Activated CD8-positive, alpha-beta memory T cell treated with anti-CD3 and anti-CD28 coated beads for 36 hours (primary cell): ENCODE measurements around the gene ASPG. TPM values are rescaled to one million over a fixed set of nuclear protein-coding genes. Genes with fewer than 3 reads are reported as not detected.

ENCODE experiments used
- CTCF ChIA-PET: fragments of 350-600 bp; sonication (Branson Sonifier 250); formaldehyde crosslinking; loops from one replicate; lab custom pipeline; 2021; ENCODE audit warnings: antibody characterized with exemption; lab: Charles Lee
- POLR2A ChIA-PET: fragments of 350-600 bp; sonication (Branson Sonifier 250); formaldehyde crosslinking; loops from one replicate; lab custom pipeline; 2021; ENCODE audit warnings: antibody characterized with exemption; lab: Charles Lee
- total RNA-seq, 2 experiments: library from RNA; stranded (reverse); gene quantifications; one replicate each; pipeline ENCODE4 v1.2.3, GENCODE V29; 2021

Gene ASPG
- total RNA-seq, 2 experiments from 2014 or later, result not detected

DNA sequence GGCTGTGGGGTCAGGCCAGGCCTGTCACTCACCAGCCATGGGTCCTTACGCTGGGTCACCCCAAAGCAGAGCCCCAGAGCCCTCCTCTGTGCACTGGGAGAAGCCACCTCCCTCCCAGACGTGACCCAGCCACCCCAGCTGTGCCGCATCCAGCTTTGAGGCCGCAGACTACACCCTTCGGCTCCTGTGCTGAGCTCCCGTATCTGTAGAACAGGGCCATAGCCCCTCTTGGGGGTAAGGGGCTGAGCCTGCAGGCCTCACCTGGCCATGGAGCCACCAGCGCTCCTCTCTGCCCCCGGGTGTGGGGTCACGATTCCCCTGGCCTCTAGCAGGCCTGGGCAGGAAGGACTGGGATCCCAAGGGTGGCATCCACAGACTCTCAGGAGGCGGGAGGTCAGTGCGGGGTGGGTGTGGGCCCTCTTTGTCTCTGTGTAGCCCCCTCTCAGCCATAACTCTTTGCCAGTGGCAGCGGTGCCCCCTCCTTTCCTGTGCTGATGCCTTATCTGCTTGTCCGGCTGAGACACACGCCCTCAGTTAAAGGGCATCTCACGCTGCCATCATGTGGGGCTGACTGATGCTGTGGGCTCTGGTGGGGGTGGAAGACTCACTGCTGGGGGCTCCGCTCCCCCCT lies 16.3 kb downstream of the ASPG start:
- POLR2A ChIA-PET, result no interaction called here
- CTCF ChIA-PET, result no interaction called here

GRCh38 chr14:104102282-104102914 lies 16.9 kb downstream of the ASPG start:
- CTCF ChIA-PET, result no interaction called here
- POLR2A ChIA-PET, result no interaction called here

DNA sequence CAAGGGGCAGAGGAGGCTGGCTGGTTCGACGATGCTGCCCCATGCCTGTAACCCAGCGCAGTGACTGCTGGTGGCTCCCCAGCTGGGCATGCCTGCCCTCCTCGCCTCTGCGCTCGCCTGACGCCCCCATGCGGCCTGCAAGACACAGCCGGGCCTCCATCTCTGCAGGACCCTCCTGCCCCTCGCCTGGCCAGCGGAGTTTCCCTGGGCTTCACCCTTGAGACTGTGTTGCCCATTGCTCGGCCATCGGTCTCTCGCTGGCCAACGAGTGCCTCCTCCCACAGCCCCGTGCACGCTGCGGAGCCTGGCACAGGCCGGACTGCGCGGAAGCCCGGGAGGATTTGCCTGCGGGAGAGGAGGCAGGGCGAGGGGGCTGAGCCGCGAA lies 17.6 kb downstream of the ASPG start:
- POLR2A ChIA-PET, result no interaction called here
- CTCF ChIA-PET, result no interaction called here

DNA sequence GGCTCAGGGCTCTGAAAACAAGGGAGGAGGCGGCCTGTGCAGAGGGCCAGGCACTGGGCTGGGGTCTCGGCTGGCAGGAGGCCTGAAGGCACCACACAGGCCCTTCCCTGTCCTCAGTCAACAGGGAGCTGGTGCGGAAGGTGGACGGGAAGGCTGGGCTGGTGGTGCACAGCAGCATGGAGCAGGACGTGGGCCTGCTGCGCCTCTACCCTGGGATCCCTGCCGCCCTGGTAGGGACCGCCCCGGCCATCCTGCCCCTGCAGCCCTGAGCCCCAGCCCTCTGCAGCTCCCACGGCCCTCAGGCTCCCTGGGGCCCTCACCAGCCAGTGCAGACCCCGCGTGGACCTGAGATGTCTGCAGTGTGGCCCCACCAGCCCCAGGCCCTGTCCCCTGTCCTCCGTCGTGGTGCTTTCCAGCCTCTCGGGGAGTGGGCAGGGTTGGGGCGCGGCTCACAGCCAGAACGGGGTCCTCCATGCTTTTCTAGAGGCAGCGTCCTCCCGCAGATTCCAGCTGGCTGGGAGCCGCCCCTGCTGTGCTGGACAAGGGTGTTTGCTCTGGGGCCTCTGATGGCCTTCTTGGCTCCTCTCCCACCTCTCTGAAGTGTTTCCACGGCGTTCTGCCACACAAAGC lies 18.1 kb downstream of the ASPG start:
- POLR2A ChIA-PET, result no interaction called here
- CTCF ChIA-PET, result no interaction called here

GRCh38 chr14:104104076-104104901 lies 18.8 kb downstream of the ASPG start:
- ChIA-PET CTCF (no interaction called here), POLR2A (no interaction called here)

DNA sequence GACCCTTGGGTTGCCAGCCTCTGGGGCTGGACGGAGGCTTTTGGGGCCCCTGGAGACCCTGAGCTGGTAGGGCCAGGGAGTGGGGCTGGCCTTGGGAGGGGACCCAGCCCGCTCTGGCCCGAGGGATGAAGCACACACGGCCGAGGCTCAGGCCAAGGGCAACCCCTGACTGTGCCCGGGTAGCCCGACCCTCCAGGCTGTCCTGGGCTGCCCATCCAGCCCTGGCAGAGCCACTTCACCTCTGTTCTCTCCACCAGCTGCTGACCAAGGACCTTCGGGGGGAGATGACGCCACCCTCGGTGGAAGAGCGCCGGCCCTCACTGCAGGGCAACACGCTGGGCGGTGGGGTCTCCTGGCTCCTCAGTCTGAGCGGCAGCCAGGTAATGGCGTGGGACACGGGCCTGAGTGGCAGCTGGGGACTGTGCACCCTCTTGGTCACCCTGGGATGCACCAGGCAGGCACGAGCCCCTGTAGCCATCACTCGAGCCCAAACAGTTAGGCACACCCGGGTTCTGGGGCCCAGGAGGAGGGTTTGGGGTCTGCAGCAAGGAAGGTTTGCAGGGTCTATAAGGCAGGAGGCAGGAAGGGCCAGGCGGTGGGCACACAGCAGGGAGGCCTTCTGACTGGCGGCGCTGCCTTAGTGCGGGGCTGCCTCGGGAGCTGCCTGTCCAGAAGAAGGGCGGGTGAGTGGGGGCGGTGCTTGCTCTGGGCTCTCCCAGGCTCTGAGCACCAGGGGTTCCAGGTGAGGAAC lies 19.7 kb downstream of the ASPG start:
- ChIA-PET POLR2A (no interaction called here), CTCF (no interaction called here)

DNA sequence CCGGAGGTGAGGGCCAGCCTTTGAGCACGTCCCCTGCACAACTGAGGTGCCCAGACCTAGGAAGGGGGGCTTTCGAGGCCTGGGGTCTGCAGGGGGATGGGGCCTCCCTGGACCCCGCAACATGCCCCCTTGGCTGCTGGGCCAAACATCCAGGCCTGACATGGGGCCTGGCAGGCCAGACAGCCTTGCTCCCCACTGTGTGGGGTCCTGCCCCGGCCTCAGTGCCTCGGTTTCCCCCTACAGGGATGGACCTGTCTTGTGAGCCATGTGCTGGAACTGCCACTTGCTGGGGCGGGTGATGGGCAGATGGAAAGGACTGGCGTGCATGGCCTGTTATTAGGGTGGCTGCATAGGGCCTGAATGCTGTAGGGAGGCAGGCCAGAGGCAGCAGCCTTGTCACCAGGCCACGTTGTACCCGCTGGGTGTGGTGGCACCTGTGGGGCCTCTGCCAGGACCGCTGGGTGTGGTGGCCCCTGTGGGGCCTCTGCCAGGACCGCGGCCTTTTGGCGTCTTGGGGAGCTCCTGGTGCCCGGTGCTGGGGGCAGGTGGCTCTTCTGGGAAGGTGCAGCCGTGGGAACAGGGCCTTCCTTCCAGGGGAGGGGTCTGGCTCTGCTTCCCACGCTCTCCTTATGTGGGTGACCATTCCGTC lies 20.4 kb downstream of the ASPG start:
- CTCF ChIA-PET, result no interaction called here

GRCh38 chr14:104106471-104106991 lies 21.0 kb downstream of the ASPG start:
- POLR2A ChIA-PET, result no interaction called here

More for the DNA sequence above, 20.4 kb downstream of the ASPG start:
- POLR2A ChIA-PET, result no interaction called here

DNA sequence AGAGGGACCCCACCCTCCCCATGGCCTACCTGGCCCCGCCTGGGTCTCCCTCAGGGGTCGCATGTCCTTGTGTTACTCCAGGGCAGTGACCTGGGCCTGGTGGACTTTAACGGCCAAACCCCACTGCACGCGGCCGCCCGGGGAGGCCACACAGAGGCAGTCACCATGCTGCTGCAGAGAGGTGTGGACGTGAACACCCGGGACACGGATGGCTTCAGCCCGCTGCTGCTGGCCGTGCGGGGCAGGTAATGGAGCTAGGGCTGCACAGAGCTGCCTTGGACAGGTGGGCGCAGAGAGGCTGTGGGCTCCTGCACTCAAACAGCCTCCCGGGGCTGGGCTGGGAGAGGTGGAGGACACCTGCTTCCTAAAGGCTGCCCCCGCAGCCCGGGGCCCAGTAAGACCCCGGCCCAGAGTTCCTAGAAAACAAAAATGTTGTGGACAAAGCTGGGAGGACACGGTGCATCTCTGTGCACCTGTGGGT lies 21.6 kb downstream of the ASPG start:
- ChIA-PET POLR2A (no interaction called here), CTCF (no interaction called here)

More at GRCh38 chr14:104106471-104106991, 21.0 kb downstream of the ASPG start:
- CTCF ChIA-PET, result no interaction called here

DNA sequence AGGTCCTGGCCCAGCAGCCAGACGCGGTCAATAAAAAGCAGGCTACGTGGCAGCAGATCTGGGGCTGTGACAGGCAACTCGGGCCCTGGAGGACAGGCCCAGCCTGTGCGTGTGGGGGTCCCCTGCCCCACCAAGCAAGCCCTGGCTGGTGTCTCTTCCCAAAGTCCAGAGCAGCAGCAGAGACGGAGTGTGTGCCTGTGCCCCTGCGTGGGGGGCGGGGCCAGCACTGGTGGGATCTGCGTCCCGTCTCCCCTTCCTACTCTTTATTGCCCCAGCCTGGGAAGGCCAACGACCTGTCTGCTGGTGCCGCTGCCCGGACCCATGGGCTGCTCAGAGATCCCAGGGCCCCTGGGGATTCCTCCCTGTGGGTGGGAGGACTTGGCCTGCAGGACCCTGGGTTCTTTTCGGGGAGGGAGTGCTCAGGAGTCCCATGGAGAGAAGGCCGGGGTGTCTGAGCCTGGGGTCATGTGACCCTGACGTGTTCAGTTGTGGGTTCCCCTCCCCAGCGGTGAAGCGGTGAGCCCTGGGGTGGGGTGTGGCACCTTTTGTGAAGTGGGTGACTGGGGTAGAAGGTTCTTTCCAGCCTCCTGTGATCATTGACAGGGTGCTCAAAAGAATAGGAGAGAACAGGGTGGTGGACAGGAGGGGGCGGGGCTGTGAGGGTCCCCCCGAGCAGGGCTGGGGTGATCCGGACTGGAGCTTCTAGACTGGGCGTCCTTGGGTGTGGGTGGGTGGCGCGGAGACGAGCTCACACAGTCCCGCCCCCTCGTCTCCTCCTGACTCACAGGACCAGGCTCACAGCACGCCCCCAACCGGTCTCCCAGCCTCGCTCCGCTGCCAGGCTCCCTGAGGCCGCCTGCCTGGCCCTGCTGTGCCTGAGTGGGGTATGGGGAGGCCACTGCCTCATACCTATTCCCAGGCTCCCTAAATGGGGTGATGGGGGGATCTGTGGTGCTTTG lies 22.4 kb downstream of the ASPG start:
- ChIA-PET POLR2A (no interaction called here), CTCF (no interaction called here)

DNA sequence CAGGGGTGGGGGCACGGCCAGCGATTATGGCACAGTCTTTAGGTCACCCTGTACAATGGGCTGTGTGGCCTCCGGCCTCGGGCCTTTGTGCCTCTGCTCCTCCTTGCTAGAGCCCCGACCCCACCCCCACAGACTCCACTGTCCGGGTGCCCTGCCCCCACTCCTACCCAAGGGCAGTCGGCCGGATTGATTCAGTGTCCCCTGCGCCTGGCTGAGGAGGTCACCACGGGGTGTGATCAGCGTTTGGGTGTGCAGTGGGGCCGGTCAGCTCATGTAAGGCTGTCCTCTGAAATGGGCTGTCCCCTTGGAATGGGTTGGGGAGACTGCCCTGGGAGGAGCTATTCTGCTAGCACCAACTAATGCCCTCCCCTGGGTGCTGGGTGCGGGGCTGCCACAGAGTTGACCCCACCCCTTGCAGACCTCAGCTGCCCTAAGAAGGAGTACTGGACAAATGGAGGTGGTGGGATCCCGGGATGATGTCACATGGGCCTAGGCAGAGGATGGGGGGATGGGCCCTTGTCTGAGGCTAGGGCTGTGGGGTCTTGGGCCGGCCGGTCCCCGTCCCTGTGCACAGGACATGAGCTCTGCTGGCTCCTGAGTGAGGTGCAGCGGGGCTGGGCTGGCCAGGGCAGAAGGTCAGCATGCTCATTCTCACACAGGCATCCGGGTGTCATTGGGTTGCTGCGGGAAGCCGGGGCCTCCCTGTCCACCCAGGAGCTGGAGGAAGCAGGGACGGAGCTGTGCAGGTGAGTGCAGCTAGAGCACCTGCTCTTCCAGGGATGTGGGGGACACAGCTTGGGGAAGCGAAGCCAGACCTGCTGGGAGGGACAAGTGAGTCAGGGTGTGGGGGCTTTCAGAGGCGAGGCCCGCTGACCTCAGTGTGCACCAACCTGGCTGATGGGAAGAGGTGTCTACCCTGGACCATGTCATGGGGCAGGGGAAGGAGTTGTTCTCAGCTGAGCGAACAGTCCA lies 23.4 kb downstream of the ASPG start:
- CTCF ChIA-PET, result no interaction called here
- POLR2A ChIA-PET, result no interaction called here

- ChIA-PET CTCF (no interaction called here), POLR2A (no interaction called here)
Observed at GRCh38 chr14:104109731-104110361, 24.3 kb downstream of the ASPG start.

DNA sequence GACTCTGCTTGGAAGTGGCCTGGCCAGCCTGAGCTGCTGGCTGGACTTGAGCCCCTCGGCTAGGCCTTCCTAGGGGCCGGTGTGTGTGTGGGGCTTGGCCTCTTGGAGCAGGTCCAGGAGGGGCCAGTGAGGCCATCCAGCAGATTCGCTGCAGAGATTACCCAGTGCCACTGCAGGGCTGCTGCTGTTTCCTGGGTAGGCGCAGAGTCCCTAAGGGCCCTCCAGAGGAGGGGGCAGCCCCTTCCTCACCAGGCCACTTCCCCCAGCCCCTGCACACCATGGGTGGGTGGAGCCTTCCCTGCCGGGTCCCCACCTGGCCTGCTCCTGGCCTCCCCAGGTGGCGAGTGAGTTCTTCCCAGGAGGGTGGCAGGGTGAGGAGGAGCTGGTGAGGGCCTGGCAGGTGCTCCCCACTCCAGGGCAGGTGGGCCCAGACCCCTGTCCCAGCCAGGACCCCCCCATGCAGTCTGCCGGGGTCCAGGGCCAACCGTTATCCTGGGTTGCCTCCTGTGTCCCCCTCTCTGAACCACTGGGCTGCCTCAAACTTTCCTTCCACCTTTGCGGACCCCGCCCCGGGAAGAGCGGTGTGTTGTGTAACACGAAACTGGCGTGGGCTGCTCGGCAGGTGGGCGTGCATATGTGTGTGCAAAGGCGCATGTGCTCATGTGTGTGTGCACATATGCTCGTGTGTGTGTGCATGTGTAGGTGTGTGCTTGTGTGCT lies 25.1 kb downstream of the ASPG start:
- CTCF ChIA-PET, result no interaction called here
- POLR2A ChIA-PET, result no interaction called here

GRCh38 chr14:104111301-104112112 lies 26.0 kb downstream of the ASPG start:
- ChIA-PET POLR2A (no interaction called here), CTCF (no interaction called here)

DNA sequence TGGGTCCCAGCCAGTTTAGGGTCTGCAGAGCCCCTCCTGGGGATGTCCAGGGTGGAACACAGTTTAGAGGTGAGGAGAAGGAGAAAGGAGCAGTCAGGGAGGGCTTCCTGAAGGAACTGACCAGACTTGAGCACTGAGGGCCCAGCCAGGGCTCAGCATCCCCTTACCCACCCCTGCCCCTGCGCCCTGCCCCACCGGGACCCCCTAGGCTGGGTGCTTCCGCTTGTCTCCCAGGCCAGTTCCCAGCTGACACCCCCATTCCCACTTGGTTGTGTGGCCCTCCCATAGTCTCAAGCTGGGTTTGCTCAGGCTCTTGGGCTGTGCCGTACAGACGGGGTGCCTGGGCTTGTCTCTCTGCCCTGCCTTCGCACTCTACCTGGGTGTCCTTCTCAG lies 26.6 kb downstream of the ASPG start:
- ChIA-PET CTCF (no interaction called here), POLR2A (no interaction called here)
